ENCODE results near the gene SEPTIN2. TPM values are rescaled to one million over a fixed set of nuclear protein-coding genes. Genes with fewer than 3 reads are reported as not detected.

The SEPTIN2 gene
- total RNA-seq, 2 donors from 2014 or later: 289 to 405 TPM

DNA sequence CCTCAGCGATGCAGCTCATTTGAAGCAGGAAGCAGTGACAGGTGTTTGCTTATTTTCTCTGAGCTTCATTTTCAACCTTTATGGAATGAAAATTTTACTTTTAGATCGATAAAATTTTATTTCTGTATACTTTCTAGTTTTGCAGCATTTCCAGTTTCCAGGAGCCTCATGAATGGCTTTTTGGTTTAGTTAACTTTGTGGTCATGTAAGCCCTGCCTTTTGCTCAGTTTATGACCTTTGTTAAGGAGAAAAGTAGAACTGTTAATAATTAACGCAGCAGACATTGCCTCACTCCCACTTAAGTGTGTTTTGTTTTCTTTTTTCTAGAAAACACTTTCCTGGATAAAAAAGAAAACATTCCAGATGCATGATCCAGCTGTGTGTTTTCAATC is 35.9 kb downstream of the SEPTIN2 start:
- no peak for ATAC-seq (ENCODE audit: insufficient number of reproducible peaks, low FRiP score, low read depth)
- peaks cover 41% of the 10 kb centered on the region for H3K36me3 ChIP-seq
- no peaks in the 10 kb centered on the region for H3K27me3 ChIP-seq (replicated peaks; ENCODE audit: insufficient read depth)
- H3K27ac ChIP-seq: no peak overlapping the region
- no peaks in the 10 kb centered on the region for H3K9me3 ChIP-seq
- H3K4me1 ChIP-seq (ENCODE audit: control insufficient read depth in 1 of 2, low read depth in 2 of 2): no peaks in the 10 kb centered on the region
- no peak overlapping the region for H3K4me3 ChIP-seq
- TF ChIP-seq, protein P1, sequence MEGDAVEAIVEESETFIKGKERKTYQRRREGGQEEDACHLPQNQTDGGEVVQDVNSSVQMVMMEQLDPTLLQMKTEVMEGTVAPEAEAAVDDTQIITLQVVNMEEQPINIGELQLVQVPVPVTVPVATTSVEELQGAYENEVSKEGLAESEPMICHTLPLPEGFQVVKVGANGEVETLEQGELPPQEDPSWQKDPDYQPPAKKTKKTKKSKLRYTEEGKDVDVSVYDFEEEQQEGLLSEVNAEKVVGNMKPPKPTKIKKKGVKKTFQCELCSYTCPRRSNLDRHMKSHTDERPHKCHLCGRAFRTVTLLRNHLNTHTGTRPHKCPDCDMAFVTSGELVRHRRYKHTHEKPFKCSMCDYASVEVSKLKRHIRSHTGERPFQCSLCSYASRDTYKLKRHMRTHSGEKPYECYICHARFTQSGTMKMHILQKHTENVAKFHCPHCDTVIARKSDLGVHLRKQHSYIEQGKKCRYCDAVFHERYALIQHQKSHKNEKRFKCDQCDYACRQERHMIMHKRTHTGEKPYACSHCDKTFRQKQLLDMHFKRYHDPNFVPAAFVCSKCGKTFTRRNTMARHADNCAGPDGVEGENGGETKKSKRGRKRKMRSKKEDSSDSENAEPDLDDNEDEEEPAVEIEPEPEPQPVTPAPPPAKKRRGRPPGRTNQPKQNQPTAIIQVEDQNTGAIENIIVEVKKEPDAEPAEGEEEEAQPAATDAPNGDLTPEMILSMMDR (IDR thresholded peaks at IDR 0.05): no peak
- DNase-seq (ENCODE audit: low spot score): no peak

DNA sequence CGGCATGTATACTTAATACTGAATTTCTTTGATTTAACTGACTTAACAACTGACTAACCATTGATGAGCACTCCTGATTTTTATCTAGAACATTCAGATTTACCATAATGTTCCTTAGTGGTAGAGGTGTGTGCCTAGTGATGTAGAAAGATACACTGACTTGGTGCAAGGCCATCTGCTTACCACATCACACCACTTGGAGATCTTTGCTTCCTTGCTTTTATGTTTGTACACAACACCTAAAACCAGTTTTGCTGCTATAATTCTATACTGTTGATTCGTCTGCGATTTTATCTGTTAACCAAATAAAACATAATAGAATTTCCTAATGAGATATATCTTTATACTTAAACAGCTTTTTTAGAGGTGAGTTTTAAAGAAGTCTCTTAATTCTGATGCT is 36.5 kb downstream of the SEPTIN2 start:
- Histone ChIP-seq H3K9me3 (no peaks in the 10 kb centered on the region), H3K4me3 (no peak overlapping the region), H3K27ac (no peak overlapping the region), H3K36me3 (peaks cover 36% of the 10 kb centered on the region), H3K27me3 (replicated peaks; ENCODE audit: insufficient read depth) (no peaks in the 10 kb centered on the region), H3K4me1 (ENCODE audit: control insufficient read depth in 1 of 2, low read depth in 2 of 2) (peaks cover 2 to 6% of the 10 kb centered on the region in 2 donors)
- DNase-seq (ENCODE audit: low spot score) (no peak), ATAC-seq (ENCODE audit: insufficient number of reproducible peaks, low FRiP score, low read depth) (no peak)
- TF ChIP-seq, protein P1 (IDR thresholded peaks at IDR 0.05): no peak

DNA sequence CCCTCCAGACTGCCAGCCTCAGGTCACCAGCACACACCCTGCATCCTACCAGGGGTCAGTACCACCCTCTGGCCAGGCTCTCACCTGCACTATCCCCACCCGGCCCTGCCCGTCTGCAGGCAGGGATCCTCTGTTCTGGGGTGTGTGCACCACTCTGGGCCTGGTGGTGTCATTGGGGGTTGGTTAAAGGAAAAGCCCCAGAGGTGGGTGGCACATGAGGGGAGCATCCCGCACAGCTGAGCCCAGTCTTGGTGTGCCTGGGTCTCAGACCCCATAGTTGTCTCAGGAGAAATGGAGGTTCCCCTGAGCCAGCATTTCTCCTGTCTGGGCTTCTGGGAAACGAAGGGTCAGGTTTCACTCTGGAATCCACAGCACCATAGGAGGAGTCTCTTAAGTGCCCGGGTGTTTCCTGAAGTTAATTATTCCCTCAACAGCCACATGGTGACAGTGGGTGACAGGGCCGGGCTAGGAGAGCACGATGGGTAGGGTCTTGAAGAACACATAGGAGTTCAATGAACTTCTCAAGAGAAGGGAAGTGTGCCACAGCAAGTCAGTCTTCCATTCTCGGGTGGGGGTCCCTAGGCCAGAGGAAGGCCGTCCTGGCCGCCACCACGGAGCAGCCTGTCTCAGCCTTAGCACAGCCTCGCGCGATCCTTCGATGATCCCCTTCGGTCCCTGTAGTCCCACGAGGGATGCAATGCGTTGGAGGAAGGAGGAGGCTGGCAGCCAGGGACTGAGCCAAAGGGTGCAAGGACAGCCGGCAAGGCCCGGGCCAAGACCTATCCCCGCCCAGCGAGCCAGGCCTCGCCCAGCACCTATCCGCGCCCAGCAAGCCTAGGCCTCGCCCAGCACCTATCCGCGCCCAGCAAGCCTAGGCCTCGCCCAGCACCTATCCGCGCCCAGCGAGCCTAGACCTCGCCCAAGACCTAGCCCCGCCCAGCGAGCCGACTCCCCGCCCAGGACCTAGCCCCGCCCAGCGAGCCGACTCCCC is 39.2 kb downstream of the SEPTIN2 start:
- no peaks in the 10 kb centered on the region for H3K9me3 ChIP-seq
- peak overlapping the region; percentile 53 for H3K4me3 ChIP-seq
- ATAC-seq (ENCODE audit: insufficient number of reproducible peaks, low FRiP score, low read depth) (peak; percentile 14), DNase-seq (ENCODE audit: low spot score) (peak; percentile 52)
- no peaks in the 10 kb centered on the region for H3K27me3 ChIP-seq (replicated peaks; ENCODE audit: insufficient read depth)
- TF ChIP-seq, protein P1 (IDR thresholded peaks at IDR 0.05): no peak
- H3K36me3 ChIP-seq: peaks cover 19% of the 10 kb centered on the region
- peak overlapping the region; percentile 54 to 61 for H3K27ac ChIP-seq
- peaks cover 16 to 28% of the 10 kb centered on the region in 2 donors for H3K4me1 ChIP-seq (ENCODE audit: control insufficient read depth in 1 of 2, low read depth in 2 of 2)

DNA sequence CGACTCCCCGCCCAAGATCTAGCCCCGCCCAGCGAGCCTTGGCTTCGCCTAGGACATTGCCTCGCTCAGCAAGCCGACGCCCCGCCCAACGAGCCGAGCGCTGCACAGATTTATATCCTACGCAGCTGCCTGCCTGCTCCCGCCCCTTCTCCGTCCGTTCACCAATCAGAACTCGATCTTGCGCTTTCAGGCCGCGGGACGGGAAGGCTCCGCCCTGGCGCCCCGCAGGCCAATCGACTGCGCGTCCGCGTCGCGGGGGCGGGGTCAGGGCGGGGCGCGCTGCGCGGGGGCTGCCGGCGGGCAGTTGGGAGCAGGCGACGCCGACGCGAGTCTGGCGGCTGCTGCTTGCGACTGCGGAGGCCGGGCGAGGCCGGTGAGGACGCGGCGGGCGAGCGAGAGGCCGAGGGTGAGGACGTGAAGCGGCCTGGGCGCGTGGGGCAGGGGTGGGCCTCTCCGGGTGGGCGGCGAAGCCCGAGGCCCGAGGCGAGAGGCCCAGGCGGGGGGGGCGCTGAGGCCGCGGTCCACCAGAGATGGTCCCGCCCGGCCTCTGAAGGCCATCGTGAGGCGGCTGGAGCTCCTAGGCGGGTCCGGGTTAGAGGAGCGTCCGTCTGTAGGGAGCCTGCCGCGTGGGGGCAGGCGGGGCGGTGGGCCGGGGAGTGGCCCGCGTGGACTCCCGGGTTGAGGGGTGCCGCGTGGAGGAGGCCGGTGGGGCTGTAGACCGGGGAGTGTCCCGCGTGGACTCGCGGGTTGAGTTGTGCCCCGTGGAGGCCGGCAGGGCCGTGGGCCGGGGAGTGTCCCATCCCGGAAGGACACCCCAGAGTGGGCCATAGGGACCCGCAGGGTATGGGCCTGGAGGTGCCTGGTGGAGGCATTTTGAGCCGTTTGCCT is 40.5 kb downstream of the SEPTIN2 start, which contains the start of gene FARP2:
Gene FARP2 (plus strand): TSS at position 303 of the 888 bp plus-strand sequence. CDS start 16,823 bp downstream, outside the sequence.
- Histone ChIP-seq H3K27ac (peak within 1 kb of the TSS; percentile 86), H3K4me1 (ENCODE audit: control insufficient read depth in 1 of 2, low read depth in 2 of 2) (peaks cover 16 to 28% of the 10 kb centered on the region in 2 donors), H3K4me3 (peak within 1 kb of the TSS; percentile 91), H3K9me3 (no peaks in the 10 kb centered on the region), H3K27me3 (replicated peaks; ENCODE audit: insufficient read depth) (no peaks in the 10 kb centered on the region), H3K36me3 (peaks cover 9% of the 10 kb centered on the region)
- TF ChIP-seq, protein P1 (IDR thresholded peaks at IDR 0.05): no peak
- peak; percentile 90 for ATAC-seq (ENCODE audit: insufficient number of reproducible peaks, low FRiP score, low read depth)
- peak; percentile 99 for DNase-seq (ENCODE audit: low spot score)
